ENCODE data around the gene CASP8AP2. TPM values are rescaled to one million over a fixed set of nuclear protein-coding genes. Genes with fewer than 3 reads are reported as not detected.

Gene CASP8AP2
- total and polyA plus RNA-seq, 2 of the 13 experiments (the other 11 are each of a cell fraction or from before 2014, with no cell fraction given), result 5.7 to 13.5 TPM

- no peak for TF ChIP-seq ZSCAN21 (CRISPR knock-in tag; IDR thresholded peaks at IDR 0.05; ENCODE audit: borderline replicate concordance)
- TF ChIP-seq, protein P1, sequence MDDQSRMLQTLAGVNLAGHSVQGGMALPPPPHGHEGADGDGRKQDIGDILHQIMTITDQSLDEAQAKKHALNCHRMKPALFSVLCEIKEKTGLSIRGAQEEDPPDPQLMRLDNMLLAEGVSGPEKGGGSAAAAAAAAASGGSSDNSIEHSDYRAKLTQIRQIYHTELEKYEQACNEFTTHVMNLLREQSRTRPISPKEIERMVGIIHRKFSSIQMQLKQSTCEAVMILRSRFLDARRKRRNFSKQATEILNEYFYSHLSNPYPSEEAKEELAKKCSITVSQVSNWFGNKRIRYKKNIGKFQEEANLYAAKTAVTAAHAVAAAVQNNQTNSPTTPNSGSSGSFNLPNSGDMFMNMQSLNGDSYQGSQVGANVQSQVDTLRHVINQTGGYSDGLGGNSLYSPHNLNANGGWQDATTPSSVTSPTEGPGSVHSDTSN (CRISPR knock-in tag; IDR thresholded peaks at IDR 0.05; ENCODE audit: borderline replicate concordance), result no peak
- peak; percentile 53; the same call in 1 of the 2 replicates for TF ChIP-seq MLX (CRISPR knock-in tag; IDR thresholded peaks at IDR 0.05)
- TF ChIP-seq SNAPC5 (CRISPR knock-in tag; IDR thresholded peaks at IDR 0.05; ENCODE audit: borderline replicate concordance), result peak; percentile 85; the same call in 1 of the 2 replicates
- no peak for TF ChIP-seq ZNF672 (CRISPR knock-in tag; IDR thresholded peaks at IDR 0.05)
- TF ChIP-seq ZNF557 (CRISPR knock-in tag; IDR thresholded peaks at IDR 0.05), result no peak; the same call in 1 of the 2 replicates
- no peak for TF ChIP-seq ADNP (CRISPR knock-in tag; IDR thresholded peaks at IDR 0.05)
- peak; percentile 75; the same call in 1 of the 2 replicates for TF ChIP-seq ZNF639 (CRISPR knock-in tag; conservative IDR thresholded peaks at IDR 0.05)
- no peak for TF ChIP-seq HNRNPH1 (optimal IDR thresholded peaks at IDR 0.05; ENCODE audit: low read depth, low read length)
- TF ChIP-seq PTBP1 (IDR thresholded peaks at IDR 0.05; ENCODE audit: low read depth, low read length, poor library complexity, severe bottlenecking), result peak; percentile 28
- peak; percentile 89; the same call in 1 of the 2 replicates for TF ChIP-seq ZNF451 (CRISPR knock-in tag; IDR thresholded peaks at IDR 0.05)
- peak; percentile 62; the same call in 1 of the 2 replicates for TF ChIP-seq ZBTB3 (CRISPR knock-in tag; IDR thresholded peaks at IDR 0.05; ENCODE audit: borderline replicate concordance, low read depth)
- TF ChIP-seq ZHX1 (CRISPR knock-in tag; IDR thresholded peaks at IDR 0.05; ENCODE audit: low read depth), result peak; percentile 88; the same call in 1 of the 2 replicates
- peak; percentile 52; the same call in 1 of the 2 replicates for TF ChIP-seq MED13 (CRISPR knock-in tag; IDR thresholded peaks at IDR 0.05)
- TF ChIP-seq ZNF768 (CRISPR knock-in tag; IDR thresholded peaks at IDR 0.05), result peak; percentile 41; the same call in 1 of the 2 replicates
- TF ChIP-seq ATF1 (CRISPR knock-in tag; IDR thresholded peaks at IDR 0.05), result peak; percentile 98
- TF ChIP-seq NFE2 (CRISPR knock-in tag; IDR thresholded peaks at IDR 0.05), result no peak
- TF ChIP-seq EHMT2 (IDR thresholded peaks at IDR 0.05; ENCODE audit: borderline replicate concordance, low read depth, low read length), result no peak
- peak; percentile 65 for TF ChIP-seq ZBTB20 (CRISPR knock-in tag; IDR thresholded peaks at IDR 0.05; ENCODE audit: borderline replicate concordance, low read depth)
- TF ChIP-seq ZMAT5 (CRISPR knock-in tag; IDR thresholded peaks at IDR 0.05; ENCODE audit: borderline replicate concordance, low read depth), result no peak
- TF ChIP-seq, protein P2, sequence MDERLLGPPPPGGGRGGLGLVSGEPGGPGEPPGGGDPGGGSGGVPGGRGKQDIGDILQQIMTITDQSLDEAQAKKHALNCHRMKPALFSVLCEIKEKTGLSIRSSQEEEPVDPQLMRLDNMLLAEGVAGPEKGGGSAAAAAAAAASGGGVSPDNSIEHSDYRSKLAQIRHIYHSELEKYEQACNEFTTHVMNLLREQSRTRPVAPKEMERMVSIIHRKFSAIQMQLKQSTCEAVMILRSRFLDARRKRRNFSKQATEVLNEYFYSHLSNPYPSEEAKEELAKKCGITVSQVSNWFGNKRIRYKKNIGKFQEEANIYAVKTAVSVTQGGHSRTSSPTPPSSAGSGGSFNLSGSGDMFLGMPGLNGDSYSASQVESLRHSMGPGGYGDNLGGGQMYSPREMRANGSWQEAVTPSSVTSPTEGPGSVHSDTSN (CRISPR knock-in tag; IDR thresholded peaks at IDR 0.05), result peak; percentile 61
Measured at GRCh38 chr6:89819336-89820130, 10.1 kb upstream of the CASP8AP2 start, which contains the start of gene MDN1 (continued).

Measured in HepG2 (cell line).